Measurements from ENCODE around the gene PCSK1.

Gene PCSK1

DNA sequence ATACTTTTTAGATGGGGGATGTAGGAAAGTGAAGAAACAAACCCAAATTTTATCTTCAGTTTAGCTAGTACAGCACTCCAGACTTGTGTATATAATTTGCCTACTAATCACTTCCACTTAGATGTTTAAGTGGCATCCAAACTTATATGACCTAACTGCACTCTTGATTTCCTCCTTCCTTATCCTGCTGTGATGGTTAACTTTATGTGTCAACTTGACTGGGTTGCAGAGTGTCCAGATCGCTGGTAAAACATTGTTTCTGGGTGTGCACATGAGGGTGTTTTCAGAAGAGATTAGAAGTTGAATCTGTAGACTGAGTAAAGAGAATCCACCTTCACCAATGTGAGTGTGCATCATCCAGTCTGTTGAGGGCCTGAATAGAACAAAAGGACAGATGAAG is 79.8 kb downstream of the PCSK1 start:
- TF ChIP-seq, protein P1, sequence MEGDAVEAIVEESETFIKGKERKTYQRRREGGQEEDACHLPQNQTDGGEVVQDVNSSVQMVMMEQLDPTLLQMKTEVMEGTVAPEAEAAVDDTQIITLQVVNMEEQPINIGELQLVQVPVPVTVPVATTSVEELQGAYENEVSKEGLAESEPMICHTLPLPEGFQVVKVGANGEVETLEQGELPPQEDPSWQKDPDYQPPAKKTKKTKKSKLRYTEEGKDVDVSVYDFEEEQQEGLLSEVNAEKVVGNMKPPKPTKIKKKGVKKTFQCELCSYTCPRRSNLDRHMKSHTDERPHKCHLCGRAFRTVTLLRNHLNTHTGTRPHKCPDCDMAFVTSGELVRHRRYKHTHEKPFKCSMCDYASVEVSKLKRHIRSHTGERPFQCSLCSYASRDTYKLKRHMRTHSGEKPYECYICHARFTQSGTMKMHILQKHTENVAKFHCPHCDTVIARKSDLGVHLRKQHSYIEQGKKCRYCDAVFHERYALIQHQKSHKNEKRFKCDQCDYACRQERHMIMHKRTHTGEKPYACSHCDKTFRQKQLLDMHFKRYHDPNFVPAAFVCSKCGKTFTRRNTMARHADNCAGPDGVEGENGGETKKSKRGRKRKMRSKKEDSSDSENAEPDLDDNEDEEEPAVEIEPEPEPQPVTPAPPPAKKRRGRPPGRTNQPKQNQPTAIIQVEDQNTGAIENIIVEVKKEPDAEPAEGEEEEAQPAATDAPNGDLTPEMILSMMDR (IDR thresholded peaks at IDR 0.05): no peak

DNA sequence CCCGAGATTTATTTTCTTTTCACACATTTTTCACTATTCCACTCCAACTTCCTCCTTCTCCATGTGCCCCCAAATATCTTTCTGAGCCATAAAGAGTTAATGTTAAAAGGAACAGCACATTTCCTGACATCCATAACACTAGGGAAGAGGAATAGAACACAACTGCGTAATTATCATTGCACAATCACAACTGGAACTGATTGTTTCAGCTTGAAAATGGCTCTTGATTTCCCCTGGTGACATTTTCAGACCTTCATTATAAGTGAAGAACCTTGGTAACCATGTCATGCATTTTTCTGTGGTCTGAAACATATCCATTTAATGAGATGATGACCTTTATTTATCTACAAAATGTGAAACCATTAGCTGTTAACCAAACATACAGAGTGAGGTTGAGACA is 82.4 kb downstream of the PCSK1 start:
- TF ChIP-seq, protein P1 (IDR thresholded peaks at IDR 0.05): no peak

DNA sequence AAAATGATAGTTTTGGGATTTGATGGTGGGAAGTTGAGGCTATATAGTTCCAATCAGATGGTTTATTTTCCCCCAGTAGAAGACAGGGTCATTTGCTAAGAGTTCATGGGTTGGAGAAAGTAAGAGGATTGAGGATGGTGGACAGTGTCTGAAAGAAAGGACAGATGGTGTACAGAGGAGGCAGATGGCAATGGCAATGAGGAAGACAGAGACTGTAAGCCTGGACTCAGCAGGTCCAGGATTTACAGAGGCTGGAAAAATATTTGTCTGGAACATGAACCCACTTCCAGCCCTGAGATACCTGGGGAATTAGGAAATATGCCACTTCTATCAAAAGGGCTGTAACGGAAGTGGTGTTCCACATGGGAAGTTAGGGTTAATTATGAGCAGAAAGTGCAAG is 84.5 kb downstream of the PCSK1 start:
- TF ChIP-seq, protein P1 (IDR thresholded peaks at IDR 0.05): no peak

DNA sequence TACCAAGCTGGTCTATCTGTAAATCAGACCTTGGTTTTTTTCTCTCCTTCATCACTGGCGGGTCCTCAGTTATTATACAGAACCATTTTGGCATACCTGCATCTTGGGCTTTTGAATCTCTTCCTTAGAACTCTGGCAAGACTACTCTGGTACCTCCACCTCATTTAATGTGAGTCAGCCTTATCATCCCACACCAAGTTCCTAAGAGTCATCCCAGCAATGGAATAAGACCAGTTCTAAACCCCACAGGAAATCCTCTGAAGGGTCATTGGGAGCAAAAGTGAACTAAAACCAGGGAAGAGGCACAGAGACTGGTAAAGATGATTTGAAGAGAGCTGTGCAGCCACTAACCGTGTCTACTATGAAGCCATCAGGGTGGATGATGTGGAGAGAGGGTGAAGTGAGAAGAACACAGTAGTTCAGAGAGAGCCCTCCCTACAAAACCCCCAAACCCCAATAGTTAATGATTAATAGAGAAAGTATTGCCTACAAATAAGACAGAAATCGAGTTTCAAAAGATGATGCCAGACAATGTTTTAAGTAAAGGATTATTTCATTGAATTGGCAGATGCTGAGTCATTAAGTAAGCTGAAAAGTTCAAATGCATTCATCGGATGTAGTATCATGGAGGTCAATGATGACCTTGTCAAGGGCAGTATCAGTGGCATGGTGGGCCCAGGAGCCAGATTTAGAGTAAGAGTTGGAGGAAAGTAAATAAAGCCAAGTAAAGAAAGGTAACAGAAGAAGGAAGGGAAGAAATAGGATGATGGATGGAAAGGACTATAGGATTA is 85.4 kb downstream of the PCSK1 start:
- TF ChIP-seq, protein P1 (IDR thresholded peaks at IDR 0.05): no peak

DNA sequence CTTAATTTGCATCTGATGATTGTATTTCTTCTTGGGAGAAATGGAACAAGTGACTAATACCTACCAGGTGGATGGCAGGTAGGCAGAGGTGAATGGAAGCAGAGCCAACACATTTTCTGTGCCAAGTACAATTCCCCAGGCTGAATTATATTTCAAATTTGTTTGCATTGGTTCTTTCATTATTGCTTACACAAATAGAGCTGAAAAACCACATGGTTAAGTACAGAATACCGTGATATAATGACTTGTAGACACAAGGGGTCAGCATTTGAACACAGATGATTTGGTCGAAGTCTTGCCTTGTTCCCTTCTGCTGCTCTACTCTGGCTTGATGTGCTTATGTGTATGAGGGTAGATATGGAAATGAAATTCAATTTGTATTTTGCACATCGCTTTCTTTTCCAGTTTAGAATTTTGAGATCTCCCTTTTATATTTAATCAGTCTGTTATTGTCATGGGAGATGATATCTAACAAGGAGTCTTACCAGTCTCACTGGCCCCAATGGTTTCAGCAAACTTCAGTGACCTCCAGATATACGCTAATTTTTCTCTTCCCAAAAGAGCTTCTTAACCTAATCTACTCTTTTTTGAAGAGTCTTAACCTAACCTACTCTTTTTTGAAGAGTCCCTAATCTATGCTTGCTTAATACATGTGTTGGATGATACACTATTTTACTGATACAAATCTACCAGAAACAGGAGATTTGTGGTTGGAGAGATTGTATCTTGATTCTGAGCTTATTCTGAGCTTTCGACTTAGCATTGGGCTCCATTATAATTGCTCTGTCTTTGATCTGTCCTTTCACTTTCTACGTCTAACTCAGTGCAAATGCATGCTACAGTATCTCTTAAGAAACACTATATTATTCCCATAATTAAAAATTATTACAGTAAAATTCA is 88.1 kb downstream of the PCSK1 start:
- TF ChIP-seq, protein P1 (IDR thresholded peaks at IDR 0.05): peak; percentile 76

DNA sequence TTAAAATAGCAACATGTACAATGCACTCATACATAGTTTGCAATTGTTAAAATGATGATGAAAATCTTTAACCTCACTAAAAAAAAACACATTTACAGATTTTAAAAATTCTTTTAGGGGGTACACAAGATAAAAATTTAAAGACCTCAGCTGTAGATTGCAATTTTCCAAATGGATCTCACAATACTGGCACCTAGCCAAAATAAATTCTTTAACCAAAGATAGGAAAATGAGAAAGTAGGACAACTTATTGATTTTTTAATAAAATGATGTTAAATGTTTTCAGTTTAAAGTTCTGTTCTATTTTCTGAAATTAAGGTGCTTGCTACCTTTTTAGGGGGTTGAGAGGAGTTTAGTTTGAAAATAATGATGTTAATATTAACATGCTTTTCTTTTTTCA is 90.0 kb downstream of the PCSK1 start:
- TF ChIP-seq, protein P1 (IDR thresholded peaks at IDR 0.05): no peak

DNA sequence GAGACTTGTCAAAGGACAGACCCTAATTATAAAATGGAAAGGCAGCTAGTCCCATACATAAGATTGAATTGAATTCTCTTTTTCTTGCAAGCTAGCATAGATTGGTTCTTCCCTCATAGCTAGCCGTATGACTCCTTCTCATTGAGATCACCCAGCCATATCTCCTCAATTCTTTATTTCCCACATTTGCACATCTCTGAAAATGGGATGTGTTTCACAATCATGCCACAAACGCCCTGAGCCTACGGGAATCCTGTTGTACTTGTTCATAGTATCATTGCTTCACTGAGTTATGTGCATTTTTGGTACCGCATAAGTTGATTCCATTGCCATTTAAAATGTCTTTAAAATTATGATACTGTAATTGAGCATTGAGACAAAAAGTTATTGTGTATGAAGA is 90.5 kb downstream of the PCSK1 start:
- TF ChIP-seq, protein P1 (IDR thresholded peaks at IDR 0.05): no peak
